GM12875 (cell line): Measurements from ENCODE around the gene LDB2.

Experiments
- H3K4me3 ChIP-seq: one replicate; pipeline ENCODE4 v1.5.1; 2011; ENCODE audit warnings: low read depth, low read length, control low read depth
- CTCF ChIP-seq: IDR thresholded peaks from 2 replicates; pipeline ENCODE4 v1.5.1; 2011; ENCODE audit warnings: low read depth, mild to moderate bottlenecking, control low read depth, inconsistent platforms, low read length, moderate library complexity, borderline replicate concordance; ENCODE audit not compliant: insufficient read depth

Gene LDB2

DNA sequence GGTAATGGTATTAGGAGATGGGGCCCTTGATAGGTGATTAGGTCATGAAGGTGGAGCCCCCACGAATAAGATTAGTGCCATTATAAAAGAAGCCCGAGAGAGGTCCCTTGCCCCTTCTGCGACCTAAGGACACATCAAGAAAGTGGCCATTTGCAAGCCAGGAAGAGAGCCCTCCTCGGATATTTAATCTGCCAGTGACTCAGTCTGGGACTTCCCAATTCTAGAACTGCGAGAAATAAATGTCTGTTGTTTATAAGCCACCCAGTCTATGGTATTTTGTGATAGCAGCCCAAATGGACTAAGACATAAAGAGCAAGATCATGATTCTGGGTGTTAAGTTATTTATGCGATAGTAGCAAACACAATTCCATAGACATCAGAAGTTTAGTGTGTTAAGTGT, 192.2 kb downstream of the LDB2 start:
- no peak overlapping the region for H3K4me3 ChIP-seq
- TF ChIP-seq CTCF = no peak

- TF ChIP-seq CTCF = no peak
- H3K4me3 ChIP-seq = no peak overlapping the region
These were observed 193.1 kb downstream of the LDB2 start for GRCh38 chr4:16705341-16705740.

- no peak for TF ChIP-seq CTCF
These were observed 194.0 kb downstream of the LDB2 start for GRCh38 chr4:16704489-16704888.

DNA sequence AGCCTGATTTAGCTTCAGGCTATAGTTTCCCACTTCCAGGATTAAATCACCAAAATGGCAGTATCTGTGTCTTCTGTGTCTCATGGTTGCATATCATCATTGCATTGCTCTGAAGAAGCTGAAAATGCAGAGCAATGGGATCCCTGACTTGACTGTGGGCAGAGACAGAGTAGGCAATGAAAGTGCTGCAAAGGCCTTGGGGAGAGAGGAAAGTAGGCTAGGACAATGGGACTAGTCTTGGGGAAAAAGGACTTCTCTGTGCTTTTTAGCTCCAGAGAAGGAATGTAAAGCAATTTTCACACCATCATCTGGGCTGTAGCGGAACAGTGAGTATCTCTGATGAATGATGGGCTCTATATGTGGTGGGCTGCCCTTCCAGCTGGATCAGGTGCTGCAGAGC, 202.5 kb downstream of the LDB2 start:
- no peak overlapping the region for H3K4me3 ChIP-seq
- no peak for TF ChIP-seq CTCF

More at GRCh38 chr4:16704489-16704888, 194.0 kb downstream of the LDB2 start:
- no peak overlapping the region for H3K4me3 ChIP-seq

DNA sequence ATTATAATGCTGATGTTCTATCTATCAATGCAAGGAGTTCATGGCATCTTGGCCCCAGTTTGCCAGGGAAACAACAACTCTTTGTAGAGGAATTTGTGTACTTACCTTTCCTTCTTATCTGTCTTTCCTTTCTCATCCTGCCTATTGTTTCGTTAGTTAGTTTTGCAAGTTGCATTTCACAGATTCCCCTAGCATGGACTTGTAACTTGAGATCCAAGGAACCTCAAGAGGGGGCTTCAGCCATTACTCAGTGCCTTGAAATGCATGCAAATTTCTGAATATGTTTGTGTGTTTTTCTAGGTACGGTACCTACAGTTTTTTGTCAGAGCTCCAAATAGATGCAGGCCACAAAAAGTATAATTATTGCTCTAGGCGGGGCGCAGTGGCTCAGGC, 203.6 kb downstream of the LDB2 start:
- TF ChIP-seq CTCF = no peak
- no peak overlapping the region for H3K4me3 ChIP-seq

GRCh38 chr4:16694173-16694883, 204.1 kb downstream of the LDB2 start:
- H3K4me3 ChIP-seq = no peak overlapping the region
- no peak for TF ChIP-seq CTCF

- no peak for TF ChIP-seq CTCF
- no peak overlapping the region for H3K4me3 ChIP-seq
These were observed 204.8 kb downstream of the LDB2 start for GRCh38 chr4:16693641-16694040.
